ENCODE measurements around the gene HPDL.
A peak's percentile ranks its signal among the peaks of the same experiment; 100 is the strongest.

The HPDL gene

GRCh38 chr1:45325851-45326506 lies 716 bp upstream of the HPDL start:
- DNase-seq = no peak

DNA sequence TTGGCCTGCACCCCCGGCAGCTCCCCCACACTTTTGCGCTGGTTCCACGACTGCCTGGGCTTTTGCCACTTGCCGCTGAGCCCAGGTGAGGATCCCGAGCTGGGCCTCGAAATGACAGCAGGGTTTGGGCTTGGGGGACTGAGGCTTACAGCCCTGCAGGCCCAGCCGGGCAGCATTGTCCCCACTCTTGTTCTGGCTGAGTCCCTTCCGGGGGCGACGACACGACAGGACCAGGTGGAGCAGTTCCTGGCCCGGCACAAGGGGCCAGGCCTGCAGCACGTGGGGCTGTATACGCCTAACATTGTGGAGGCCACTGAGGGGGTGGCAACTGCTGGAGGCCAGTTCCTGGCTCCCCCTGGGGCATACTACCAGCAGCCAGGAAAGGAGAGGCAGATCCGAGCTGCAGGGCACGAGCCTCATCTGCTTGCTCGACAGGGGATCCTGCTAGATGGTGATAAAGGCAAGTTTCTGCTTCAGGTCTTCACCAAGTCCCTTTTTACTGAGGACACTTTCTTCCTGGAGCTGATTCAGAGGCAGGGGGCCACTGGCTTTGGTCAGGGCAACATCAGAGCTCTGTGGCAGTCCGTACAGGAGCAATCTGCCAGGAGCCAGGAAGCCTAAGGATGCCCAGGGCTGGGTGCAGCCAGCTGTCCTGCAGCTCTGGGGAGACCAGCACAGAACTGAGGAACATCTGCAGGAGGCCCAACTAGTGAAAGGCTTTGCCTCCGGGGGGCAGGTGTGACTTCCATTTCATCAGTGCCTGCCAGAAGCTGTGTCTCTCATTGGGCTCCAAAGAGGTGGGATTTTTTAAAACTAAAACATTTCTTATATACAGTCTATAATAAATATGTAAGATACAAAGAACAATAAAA lies 1.2 kb downstream of the HPDL start:
- no peak for DNase-seq

- no peak for DNase-seq
Observed at GRCh38 chr1:45328680-45329079, 2.0 kb downstream of the HPDL start.

DNA sequence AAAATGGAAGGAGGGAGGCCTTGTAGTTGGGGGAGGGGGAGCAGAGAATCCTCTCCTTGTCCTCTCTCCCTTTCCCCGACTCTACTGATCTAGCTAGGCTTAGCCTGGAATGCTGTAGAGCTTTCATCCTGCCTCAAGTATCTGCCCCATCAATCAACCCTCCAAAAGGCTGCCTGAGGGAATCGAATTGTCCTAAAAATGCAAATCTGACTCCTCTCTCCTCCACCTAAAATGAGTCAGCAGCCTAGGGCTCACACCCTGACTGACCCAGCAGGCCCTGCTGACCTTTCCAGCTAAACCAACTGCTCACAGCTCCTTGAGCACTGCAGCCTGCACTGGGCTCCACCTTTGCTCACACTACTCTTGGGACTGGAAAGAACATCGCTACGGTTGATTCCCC lies 2.8 kb downstream of the HPDL start:
- no peak for DNase-seq

- no peak for DNase-seq
Observed at GRCh38 chr1:45331436-45332345, 5.0 kb downstream of the HPDL start.

DNA sequence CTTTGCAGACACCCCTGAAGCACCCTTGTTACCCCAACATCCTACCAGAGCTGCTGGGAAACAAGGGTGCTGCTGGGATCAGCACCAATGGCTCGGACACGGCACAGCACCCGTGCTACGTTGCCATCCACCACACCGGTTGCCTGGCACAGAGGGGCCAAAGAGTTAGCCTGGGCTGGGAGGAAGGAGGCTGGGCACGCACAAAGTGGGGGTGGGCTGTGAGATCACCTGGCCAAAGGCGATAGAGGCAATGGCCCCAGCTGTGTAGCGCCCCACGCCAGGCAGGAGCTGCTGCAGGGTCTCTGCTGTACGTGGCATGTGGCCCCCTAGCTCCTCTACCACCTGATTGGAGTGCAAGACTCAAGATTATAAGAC lies 5.6 kb downstream of the HPDL start:
- no peak for DNase-seq

- DNase-seq = no peak
Observed at GRCh38 chr1:45334308-45335245, 7.9 kb downstream of the HPDL start.

DNA sequence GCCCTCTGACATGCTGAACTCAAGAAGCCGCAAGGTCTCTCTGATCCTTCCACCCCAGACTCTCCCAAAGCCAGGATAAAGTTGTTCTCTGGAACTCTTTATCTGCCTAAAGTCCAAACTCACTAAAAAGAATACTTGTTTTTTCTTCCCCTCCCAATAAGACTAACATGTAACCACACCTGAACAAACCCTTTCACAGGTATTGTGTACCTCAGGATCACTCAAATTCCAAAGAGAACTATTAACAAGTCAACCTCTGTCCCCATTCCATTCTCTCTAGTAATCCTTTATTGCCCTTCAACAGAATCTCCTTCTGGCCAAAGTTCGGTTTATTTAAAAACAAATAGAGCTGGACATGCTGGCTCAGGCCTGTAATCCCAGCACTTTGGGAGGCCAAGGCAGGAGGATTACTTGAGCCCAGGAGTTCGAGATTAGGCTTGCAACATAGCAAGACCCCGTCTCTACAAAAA lies 9.2 kb downstream of the HPDL start:
- DNase-seq = no peak

DNA sequence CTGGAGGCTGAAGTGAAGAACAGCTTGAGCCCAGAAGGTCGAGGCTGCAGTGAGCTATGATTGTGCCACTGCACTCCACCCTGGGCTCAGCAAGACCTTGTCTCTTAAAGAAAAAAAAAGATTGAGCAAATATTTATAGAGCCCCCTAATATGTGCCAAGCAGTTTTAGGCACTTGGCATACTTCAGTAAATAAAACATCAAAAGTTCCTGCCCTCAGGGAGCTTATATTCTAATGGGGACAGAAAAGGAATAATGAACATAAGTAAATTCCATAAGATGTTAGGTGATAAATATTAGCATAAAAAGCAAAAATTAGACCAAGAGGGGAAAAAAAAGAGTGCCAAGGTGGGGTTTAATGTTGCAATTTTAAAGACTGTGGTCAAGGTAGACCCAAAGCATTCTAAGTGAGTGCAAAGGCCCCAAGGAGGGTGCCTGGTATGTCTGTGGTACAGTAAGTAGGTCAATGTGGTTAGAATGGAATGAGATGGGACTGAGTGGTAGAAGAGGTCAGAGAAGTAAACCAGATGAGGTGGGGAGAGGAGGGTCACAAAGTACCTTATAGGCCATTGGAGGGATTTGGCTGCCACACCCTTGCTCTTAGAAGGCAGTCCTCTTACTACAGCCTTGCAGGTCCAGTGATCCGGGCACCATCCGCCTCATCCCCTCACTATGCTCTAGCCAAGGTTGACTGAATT lies 11.1 kb downstream of the HPDL start:
- DNase-seq = no peak

DNA sequence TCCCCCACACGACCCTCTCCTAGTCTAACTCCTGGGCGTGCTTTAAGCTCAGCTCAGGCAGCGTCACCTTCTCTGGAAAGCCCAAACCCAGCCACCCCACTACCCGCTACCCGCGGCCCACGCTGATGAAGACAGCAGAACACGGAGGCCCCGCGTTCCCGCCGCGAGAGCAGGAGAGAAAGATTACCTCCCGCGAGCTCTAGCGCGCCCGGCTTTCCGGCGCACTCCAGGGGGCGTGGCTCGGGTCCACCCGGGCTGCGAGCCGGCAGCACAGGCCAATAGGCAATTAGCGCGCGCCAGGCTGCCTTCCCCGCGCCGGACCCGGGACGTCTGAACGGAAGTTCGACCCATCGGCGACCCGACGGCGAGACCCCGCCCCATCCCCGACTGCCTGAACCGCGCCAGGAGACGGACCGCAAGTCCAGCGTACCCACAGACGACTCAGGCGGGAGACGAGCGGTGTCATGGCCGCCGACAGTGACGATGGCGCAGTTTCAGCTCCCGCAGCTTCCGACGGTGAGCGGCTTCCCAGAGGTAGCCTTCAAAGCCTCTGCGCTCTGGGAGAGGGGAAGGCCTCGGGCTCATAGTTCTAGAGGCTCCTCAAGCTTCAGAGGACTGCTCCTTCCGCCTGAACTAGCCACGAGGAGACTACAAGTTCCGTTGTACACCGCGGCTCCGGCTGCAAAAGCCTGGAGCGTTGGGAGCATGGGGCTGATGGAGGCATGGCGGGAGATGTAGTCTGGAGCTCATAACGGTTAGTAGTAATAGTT lies 13.3 kb downstream of the HPDL start, which contains the start of the genes MUTYH and TOE1:
MUTYH (minus strand) TSS at position 652 of the 770 bp plus-strand sequence. CDS start 5,935 bp downstream, outside the sequence.
TOE1 (plus strand) TSS at position 382 of the 770 bp plus-strand sequence; CDS start at position 465, 83 bp downstream.
- DNase-seq = peak; percentile 92

GRCh38 chr1:45340816-45341466 lies 14.2 kb downstream of the HPDL start:
- peak; percentile 29 for DNase-seq

DNA sequence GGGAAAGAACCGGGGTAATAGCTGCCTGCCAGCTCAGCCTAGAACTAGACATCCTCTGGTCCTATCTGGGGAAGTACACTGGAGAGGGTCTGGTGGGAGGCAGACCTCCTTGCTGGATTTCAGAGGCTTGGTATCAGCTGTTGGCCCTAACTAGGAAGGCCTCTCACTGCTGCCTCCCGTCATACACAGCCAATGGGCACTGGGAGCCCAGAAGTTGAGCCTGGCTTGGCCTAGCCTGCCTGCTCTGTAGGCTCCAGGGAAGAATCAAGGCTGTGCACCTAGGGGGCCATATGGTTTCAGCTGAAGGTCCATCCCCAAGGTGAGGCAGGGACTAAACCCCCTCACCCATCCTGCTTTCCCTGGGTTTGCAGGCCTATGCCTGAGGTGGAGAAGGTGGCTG lies 17.8 kb downstream of the HPDL start:
- DNase-seq = no peak

GRCh38 chr1:45345014-45345413 lies 18.3 kb downstream of the HPDL start:
- no peak for DNase-seq

GRCh38 chr1:45346473-45346872 lies 19.8 kb downstream of the HPDL start:
- DNase-seq = no peak

DNA sequence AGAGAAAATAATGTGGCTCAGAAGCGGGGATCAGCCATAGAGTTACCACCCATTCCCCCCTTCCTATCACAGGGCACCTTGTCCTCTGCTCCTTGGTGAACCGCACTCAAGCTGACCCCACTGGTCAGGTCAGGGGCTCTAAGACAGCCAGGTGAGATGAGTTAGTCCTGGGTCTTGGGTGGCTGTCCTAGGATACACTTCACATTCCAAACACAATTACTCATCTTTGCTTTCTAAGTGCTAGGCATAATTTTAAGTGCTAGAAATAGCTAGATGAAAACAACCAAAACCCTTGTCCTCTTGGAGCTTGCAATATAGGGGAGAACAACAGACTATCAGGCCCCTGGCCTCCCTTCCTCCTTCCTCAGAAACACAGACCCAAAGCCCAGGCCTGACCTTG lies 21.3 kb downstream of the HPDL start:
- no peak for DNase-seq

GRCh38 chr1:45348609-45348965 lies 21.9 kb downstream of the HPDL start:
- DNase-seq = no peak

- no peak for DNase-seq
Observed at GRCh38 chr1:45348966-45349677, 22.4 kb downstream of the HPDL start.

- DNase-seq = no peak
Observed at GRCh38 chr1:45351508-45351907, 24.8 kb downstream of the HPDL start.

- DNase-seq = no peak
Observed at GRCh38 chr1:45353685-45354084, 27.0 kb downstream of the HPDL start.
